HG03135 (cell line): ENCODE measurements around the gene AICDA.
"Not testable (repeated sequence)": the region's sequence is repeated elsewhere in the genome, so short reads cannot be mapped to it uniquely, and the experiment has no call there.

ENCODE experiments used
- ATAC-seq: cut with Tn5 transposase; IDR thresholded peaks from one replicate; pipeline ENCODE4 v1.9.1; 2021; ENCODE audit warnings: mild to moderate bottlenecking, moderate library complexity; ENCODE audit not compliant: unreplicated experiment

Gene AICDA

GRCh38 chr12:8615206-8615605, 2.5 kb upstream of the AICDA start:
- no peak for ATAC-seq

GRCh38 chr12:8613881-8614280, 1.2 kb upstream of the AICDA start:
- not testable (repeated sequence) for ATAC-seq

- no peak for ATAC-seq
Measured at GRCh38 chr12:8609061-8609570, 3.5 kb downstream of the AICDA start.

GRCh38 chr12:8606890-8607289, 5.8 kb downstream of the AICDA start:
- no peak for ATAC-seq

- ATAC-seq, result no peak
Measured at GRCh38 chr12:8605057-8605456, 7.6 kb downstream of the AICDA start.

- no peak for ATAC-seq
Measured at GRCh38 chr12:8603856-8604255, 8.8 kb downstream of the AICDA start.

- ATAC-seq, result no peak
Measured at GRCh38 chr12:8603286-8603685, 9.4 kb downstream of the AICDA start.

- no peak for ATAC-seq
Measured at GRCh38 chr12:8596561-8596960, 16.1 kb downstream of the AICDA start.

GRCh38 chr12:8594072-8594471, 18.6 kb downstream of the AICDA start:
- ATAC-seq, result no peak

GRCh38 chr12:8593246-8593645, 19.4 kb downstream of the AICDA start:
- no peak for ATAC-seq

- ATAC-seq, result no peak
Measured at GRCh38 chr12:8590842-8591545, 21.7 kb downstream of the AICDA start.

- ATAC-seq, result no peak
Measured at GRCh38 chr12:8589679-8590078, 23.0 kb downstream of the AICDA start.

GRCh38 chr12:8584478-8584877, 28.2 kb downstream of the AICDA start:
- not testable (repeated sequence) for ATAC-seq

GRCh38 chr12:8584004-8584403, 28.7 kb downstream of the AICDA start:
- ATAC-seq, result no peak

GRCh38 chr12:8581098-8581784, 31.4 kb downstream of the AICDA start:
- no peak for ATAC-seq

- ATAC-seq, result no peak
Measured at GRCh38 chr12:8577879-8578278, 34.8 kb downstream of the AICDA start.

- no peak for ATAC-seq
Measured at GRCh38 chr12:8572507-8572906, 40.2 kb downstream of the AICDA start.

- ATAC-seq, result no peak
Measured at GRCh38 chr12:8566525-8566924, 46.1 kb downstream of the AICDA start.

- not testable (repeated sequence) for ATAC-seq
Measured at GRCh38 chr12:8566052-8566451, 46.6 kb downstream of the AICDA start.

- ATAC-seq, result no peak
Measured at GRCh38 chr12:8564656-8565055, 48.0 kb downstream of the AICDA start.

- ATAC-seq, result no peak
Measured at GRCh38 chr12:8563356-8563755, 49.3 kb downstream of the AICDA start.

GRCh38 chr12:8562310-8562709, 50.3 kb downstream of the AICDA start:
- no peak for ATAC-seq
